H1 (cell line): ENCODE measurements around the gene HAO1. TPM values are rescaled to one million over a fixed set of nuclear protein-coding genes. Genes with fewer than 3 reads are reported as not detected.

Experiments used
- CTCF ChIA-PET: fragments of 300-600 bp; sonication (Branson Sonifier 250); formaldehyde crosslinking; loops from one replicate; lab custom pipeline; 2021; ENCODE audit not compliant: partially characterized antibody; lab: Charles Lee
- POLR2A ChIA-PET: fragments of 300-600 bp; sonication (Branson Sonifier 250); formaldehyde crosslinking; loops from one replicate; lab custom pipeline; 2021; ENCODE audit warnings: inconsistent platforms; ENCODE audit not compliant: partially characterized antibody; lab: Charles Lee
- DNase-seq, 2 experiments: peaks; one replicate each; pipeline versions ENCODE4 v3.0.0 to v3.0.0-alpha.2; 2010 to 2022; ENCODE audit warnings: low spot score in 2 of 2, low read depth in 1 of 2, mixed read lengths in 1 of 2
- FAIRE-seq: peaks from 2 replicates; lab custom pipeline; 2011; peaks lifted over from hg19 to GRCh38; lab: Jason Lieb, UNC
- H2AFZ ChIP-seq: 2 replicates; pipeline ENCODE4 v1.8.1; 2012; ENCODE audit warnings: low read length, inconsistent platforms
- H2AK5ac ChIP-seq: 2 replicates; pipeline ENCODE4 v1.6.1; 2013; ENCODE audit warnings: low read depth, low read length
- H2BK120ac ChIP-seq: replicated peaks from 2 replicates; pipeline ENCODE3; 2013; ENCODE audit warnings: low read depth, low read length, inconsistent platforms
- H2BK12ac ChIP-seq: 2 replicates; pipeline ENCODE4 v1.6.1; 2013; ENCODE audit warnings: low read depth, low read length
- H2BK15ac ChIP-seq: 2 replicates; pipeline ENCODE4 v1.6.1; 2013; ENCODE audit warnings: low read length
- H2BK20ac ChIP-seq: 2 replicates; pipeline ENCODE4 v1.6.1; 2013; ENCODE audit warnings: low read length
- H2BK5ac ChIP-seq: 2 replicates; pipeline ENCODE4 v1.6.1; 2013; ENCODE audit warnings: low read depth, low read length
- H3K14ac ChIP-seq: 2 replicates; pipeline ENCODE4 v1.6.1; 2013; ENCODE audit warnings: inconsistent platforms; ENCODE audit not compliant: insufficient read length
- H3K18ac ChIP-seq: 2 replicates; pipeline ENCODE4 v1.6.1; 2013; ENCODE audit warnings: low read length; ENCODE audit errors: extremely low read depth
- H3K23ac ChIP-seq: 2 replicates; pipeline ENCODE4 v1.6.1; 2013; ENCODE audit warnings: inconsistent platforms; ENCODE audit not compliant: insufficient read length
- H3K23me2 ChIP-seq: 2 replicates; pipeline ENCODE4 v1.6.1; 2013; ENCODE audit warnings: low read depth, low read length
- H3K27ac ChIP-seq: 2 replicates; pipeline ENCODE4 v1.6.1; 2011; ENCODE audit warnings: low read depth, low read length, inconsistent platforms
- H3K27me3 ChIP-seq, 4 experiments: replicated peaks in 1 of 4; 1 replicate in 1 of 4; 2 replicates in 3 of 4; pipeline versions ENCODE4 v1.6.1 to v1.8.1; 2011 to 2013; ENCODE audit warnings: low read length in 3 of 4, mild to moderate bottlenecking in 3 of 4, inconsistent platforms in 2 of 4, mixed read lengths in 2 of 4, moderate library complexity in 1 of 4; ENCODE audit not compliant: control insufficient read depth in 3 of 4, insufficient read depth in 3 of 4; ENCODE audit errors: extremely low read depth in 1 of 4
- H3K36me3 ChIP-seq, 4 experiments: 2 replicates each; pipeline versions ENCODE4 v1.6.1 to v1.8.1; 2011 to 2013; ENCODE audit warnings: mild to moderate bottlenecking in 4 of 4, low read length in 3 of 4, moderate library complexity in 2 of 4, control low read depth in 1 of 4, inconsistent platforms in 1 of 4; ENCODE audit not compliant: insufficient read depth in 4 of 4, control insufficient read depth in 2 of 4
- H3K4ac ChIP-seq: replicated peaks from 2 replicates; pipeline ENCODE3; 2013; ENCODE audit warnings: low read length, low read depth, mixed read lengths, inconsistent platforms; ENCODE audit not compliant: insufficient read length
- H3K4me1 ChIP-seq, 4 experiments: replicated peaks in 1 of 4; 1 replicate in 1 of 4; 2 replicates in 3 of 4; pipeline versions ENCODE4 v1.6.1 to v1.8.1; 2011 to 2013; ENCODE audit warnings: low read length in 3 of 4, inconsistent platforms in 2 of 4, mixed read lengths in 1 of 4; ENCODE audit not compliant: insufficient read depth in 4 of 4, control insufficient read depth in 3 of 4
- H3K4me2 ChIP-seq, 2 experiments: 2 replicates each; pipeline versions ENCODE4 v1.6.1 to v1.8.1; 2011 to 2013; ENCODE audit warnings: low read depth in 2 of 2, low read length in 2 of 2, control low read depth in 1 of 2, inconsistent platforms in 1 of 2, mild to moderate bottlenecking in 1 of 2; ENCODE audit not compliant: insufficient read depth in 1 of 2
- H3K4me3 ChIP-seq, 4 experiments: fragments of 200-600, 300-600 bp in 1 of 4; sonication (generic), shearing (Covaris generic), sonication (Bioruptor Twin) in 1 of 4; 2 replicates each; pipeline versions ENCODE4 v1.5.1 to v1.8.1; 2011 to 2016; ENCODE audit warnings: low read length in 4 of 4, low read depth in 3 of 4, control low read depth in 2 of 4, inconsistent platforms in 2 of 4, mild to moderate bottlenecking in 2 of 4, mixed read lengths in 1 of 4, moderate library complexity in 1 of 4; ENCODE audit not compliant: insufficient read depth in 2 of 4; ENCODE audit errors: extremely low read depth in 1 of 4
- H3K56ac ChIP-seq: replicated peaks from 2 replicates; pipeline ENCODE3; 2013; ENCODE audit warnings: low read depth, mild to moderate bottlenecking, mixed read lengths, low read length, inconsistent platforms; ENCODE audit not compliant: insufficient read length
- H3K79me1 ChIP-seq: 2 replicates; pipeline ENCODE4 v1.6.1; 2013; ENCODE audit warnings: low read depth, low read length, control low read depth
- H3K79me2 ChIP-seq, 2 experiments: 2 replicates each; pipeline versions ENCODE4 v1.6.1 to v1.8.1; 2012 to 2013; ENCODE audit warnings: low read length in 2 of 2, mild to moderate bottlenecking in 2 of 2, inconsistent platforms in 1 of 2; ENCODE audit not compliant: insufficient read depth in 2 of 2, control insufficient read depth in 1 of 2
- H3K9ac ChIP-seq, 4 experiments: replicated peaks in 1 of 4; 1 replicate in 1 of 4; 2 replicates in 3 of 4; pipeline versions ENCODE4 v1.6.1 to v1.8.1; 2011 to 2013; ENCODE audit warnings: low read depth in 3 of 4, low read length in 3 of 4, control low read depth in 2 of 4, mild to moderate bottlenecking in 2 of 4, moderate library complexity in 2 of 4, inconsistent platforms in 1 of 4; ENCODE audit errors: extremely low read depth in 1 of 4
- H3K9me3 ChIP-seq, 2 experiments: 2 replicates each; pipeline versions ENCODE4 v1.6.1 to v1.8.1; 2012 to 2013; ENCODE audit warnings: mild to moderate bottlenecking in 2 of 2, moderate library complexity in 2 of 2, control low read depth in 1 of 2, inconsistent platforms in 1 of 2, low read depth in 1 of 2, low read length in 1 of 2, mixed read lengths in 1 of 2; ENCODE audit not compliant: insufficient read depth in 2 of 2
- H4K20me1 ChIP-seq, 2 experiments: replicated peaks in 1 of 2; 2 replicates each; pipeline versions ENCODE3 to v1.8.1; 2011 to 2013; ENCODE audit warnings: inconsistent platforms in 2 of 2, low read length in 2 of 2, mild to moderate bottlenecking in 1 of 2; ENCODE audit not compliant: insufficient read depth in 2 of 2, control insufficient read depth in 1 of 2
- H4K5ac ChIP-seq: 2 replicates; pipeline ENCODE4 v1.6.1; 2013; ENCODE audit warnings: low read length, low read depth, mixed read lengths, inconsistent platforms; ENCODE audit not compliant: insufficient read length
- H4K8ac ChIP-seq: 2 replicates; pipeline ENCODE4 v1.8.0; 2013; ENCODE audit warnings: mild to moderate bottlenecking, moderate library complexity, low read length, inconsistent platforms; ENCODE audit not compliant: insufficient read depth; ENCODE audit errors: extremely low read depth
- H4K91ac ChIP-seq: replicated peaks from 2 replicates; pipeline ENCODE3; 2013; ENCODE audit warnings: low read length, mixed read lengths, inconsistent platforms; ENCODE audit not compliant: insufficient read length
- SP1 ChIP-seq: IDR thresholded peaks from 2 replicates; pipeline ENCODE4 v1.6.1; 2011; ENCODE audit warnings: low read depth, low read length
- TBP ChIP-seq: IDR thresholded peaks from 2 replicates; pipeline ENCODE4 v1.6.1; 2011; ENCODE audit warnings: low read depth, low read length, improper control_type of control experiment
- WGBS, 2 experiments: shearing (Covaris generic) in 1 of 2; methylation state at CpG; one replicate each; pipeline versions ENCODE4 v1.1.6 to v1.1.7; 2013 to 2015; ENCODE audit warnings: low lambda C conversion rate in 2 of 2, mixed read lengths in 2 of 2, inconsistent platforms in 1 of 2, low coverage in 1 of 2, missing lambda C conversion rate in 1 of 2; ENCODE audit not compliant: insufficient replicate concordance in 2 of 2, insufficient coverage in 1 of 2, insufficient read length in 1 of 2; ENCODE audit errors: extremely low coverage in 1 of 2, missing lambda C conversion rate in 1 of 2; 5-methylcytosine and 5-hydroxymethylcytosine counted together
- polyA plus RNA-seq, 7 experiments: library from polyadenylated mRNA; depleted of rRNA in 3 of 7; stranded (reverse) in 5 of 7; unstranded in 2 of 7; fragments of >200 nt in 5 of 7; fragments of 200-250 nt in 2 of 7; gene quantifications; 1 replicate in 5 of 7; 2 replicates in 1 of 7; 4 replicates in 1 of 7; pipeline versions ENCODE4 v1.2.1 to v1.2.3, GENCODE V29; 2011 to 2013; ENCODE audit warnings: missing spikeins in 2 of 7, mixed read lengths in 2 of 7
- total RNA-seq: library from RNA; stranded (reverse); fragmentation: NEBNext Ultra II Directional; extraction: Animal tissue kit (Norgen Biotek cat#: 25700); gene quantifications from 2 replicates; pipeline ENCODE4 v1.2.1, GENCODE V29; 2021

The HAO1 gene
- total and polyA plus RNA-seq, 2 of the 8 experiments (the other 6 are each of a cell fraction or from before 2014, with no cell fraction given): not detected

DNA sequence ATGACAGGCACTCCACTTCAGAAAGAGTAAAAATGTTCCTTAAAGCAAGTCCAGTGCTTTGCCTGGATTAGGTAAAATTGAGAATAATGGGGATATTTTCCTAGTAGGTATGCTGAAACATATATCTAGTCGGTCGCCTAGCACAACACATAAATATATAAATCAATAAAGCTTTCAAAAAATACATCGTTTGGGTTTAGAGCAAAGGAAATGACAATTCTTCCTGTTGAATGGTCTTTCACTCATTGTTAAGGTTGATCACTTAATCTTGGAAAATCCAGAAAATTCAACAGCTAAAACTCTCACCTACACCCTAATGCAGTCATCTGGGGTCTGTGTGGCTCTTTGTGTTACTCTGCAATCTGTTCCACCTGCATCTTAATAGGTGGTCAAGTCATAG, 13.9 kb downstream of the HAO1 start:
- no peaks in the 10 kb centered on the region for H3K36me3 ChIP-seq
- no peaks in the 10 kb centered on the region for H3K9me3 ChIP-seq
- H3K56ac ChIP-seq: no peak overlapping the region
- no peak overlapping the region for H2BK20ac ChIP-seq
- no peaks in the 10 kb centered on the region for H3K79me1 ChIP-seq
- H3K4me1 ChIP-seq: no peaks in the 10 kb centered on the region
- no peak overlapping the region for H3K9ac ChIP-seq
- no peak overlapping the region for H2BK12ac ChIP-seq
- H3K27me3 ChIP-seq: no peaks in the 10 kb centered on the region
- no peak overlapping the region for H3K4ac ChIP-seq
- FAIRE-seq: no peak
- no peak overlapping the region for H3K18ac ChIP-seq
- 88% methylated on average over 3 of the region's 3 CpGs; no CpG with 5 or more reads in 1 of the 2 experiments for WGBS, 2 experiments
- no peak for DNase-seq
- H2BK120ac ChIP-seq: no peak overlapping the region
- H3K23ac ChIP-seq: no peak overlapping the region
- CTCF ChIA-PET: interaction anchor here (0.6 to 3.0 kb wide), 16 partner anchors 10 to 802 kb away, joined by 3 to 9 read pairs (median 3); no protein-coding TSS in a partner anchor
- POLR2A ChIA-PET: no interaction called here
- no peaks in the 10 kb centered on the region for H3K79me2 ChIP-seq
- H2BK5ac ChIP-seq: no peak overlapping the region
- no peaks in the 10 kb centered on the region for H4K20me1 ChIP-seq
- H4K5ac ChIP-seq: no peak overlapping the region
- H4K8ac ChIP-seq: no peak overlapping the region
- H2AK5ac ChIP-seq: no peak overlapping the region
- H3K14ac ChIP-seq: no peak overlapping the region
- no peak overlapping the region for H4K91ac ChIP-seq
- TF ChIP-seq SP1 (no peak), TBP (no peak)
- no peak overlapping the region for H3K4me3 ChIP-seq
- no peak overlapping the region for H2BK15ac ChIP-seq
- H3K23me2 ChIP-seq: no peaks in the 10 kb centered on the region
- H2AFZ ChIP-seq: no peak overlapping the region
- no peak overlapping the region for H3K27ac ChIP-seq
- no peak overlapping the region for H3K4me2 ChIP-seq
